Heart left ventricle (tissue), 13 donors: ENCODE results near the gene TMEM168.

Experiments used
- CTCF ChIP-seq, 12 donors: fragments of 200-600 bp; sonication (generic) in 4 of 12; IDR thresholded peaks; one replicate each; pipeline versions ENCODE4 v1.5.0 to v1.8.0; 2018 to 2022; ENCODE audit warnings: antibody characterized with exemption in 12 of 12, mild to moderate bottlenecking in 5 of 12
- POLR2A ChIP-seq, 2 donors: fragments of 450-650 bp; IDR thresholded peaks; one replicate each; pipeline ENCODE4 v1.6.1; 2017; ENCODE audit warnings: antibody characterized with exemption in 2 of 2, mild to moderate bottlenecking in 2 of 2, moderate library complexity in 2 of 2
- donor health status: ischemic (EF 13 %, LVEDD 7.1; RV severe dilation, severe dysfunction).
- donor health status: DM: no; HTN: yes; CAD: no.
- donor health status: DM: no; HTN: no; CAD: no.
- donor health status: ischemic (EF 25% LVEDD 6.9; RV normal size, moderate dysfunction).
- donor health status: ischemic (EF 25% LVEDD 5.7; RV mildly dilated, moderate dysfunction).
- donor health status: ischemic (EF 35%, LVEDD 5.7; RV mildly dilated, moderate dysfunction).
- donor health status: nonischemic (EF 11% LVEDD 7.7; RV severe dilation, severe dysfunction).
- donor health status: DM: yes; HTN: yes; CAD: no.
- donor health status: PGD.
- donor health status: ischemic (EF 29% LVEDD 5.4; RV normal size, mild dysfunction).
- donor health status: nonischemic (EF 23%, LVEDD 6.1; RV moderate dilation, normal function).

- TF ChIP-seq CTCF (IDR thresholded peaks at IDR 0.05) (no peak), POLR2A (IDR thresholded peaks at IDR 0.05) (no peak)
These were observed 10.5 kb downstream of the TMEM168 start for GRCh38 chr7:112779667-112780066.
